SW480 (cell line): Measurements from ENCODE around the gene ATP6V1A.
A peak's percentile ranks its signal among the peaks of the same experiment; 100 is the strongest.

Experiments
- DNase-seq: peaks from one replicate; pipeline ENCODE4 v3.0.0-alpha.2; 2016; ENCODE audit warnings: low spot score

ATP6V1A gene

GRCh38 chr3:113746548-113747282 lies at the start of gene ATP6V1A:
Gene ATP6V1A (plus strand): TSS chr3:113747035. CDS start chr3:113778754, 31,719 bp downstream.
- peak; percentile 95 for DNase-seq

- peak; percentile 30 for DNase-seq
Observed at GRCh38 chr3:113697500-113698090, 49.2 kb upstream of the ATP6V1A start.

- DNase-seq: no peak
Observed at GRCh38 chr3:113698213-113698742, 48.6 kb upstream of the ATP6V1A start.

- no peak for DNase-seq
Observed at GRCh38 chr3:113698956-113699355, 47.9 kb upstream of the ATP6V1A start.

GRCh38 chr3:113707835-113708234 lies 39.0 kb upstream of the ATP6V1A start:
- DNase-seq: no peak

- DNase-seq: peak; percentile 20
Observed at GRCh38 chr3:113712129-113712528, 34.7 kb upstream of the ATP6V1A start.

- DNase-seq: no peak
Observed at GRCh38 chr3:113714702-113715101, 32.1 kb upstream of the ATP6V1A start.

GRCh38 chr3:113717308-113717707 lies 29.5 kb upstream of the ATP6V1A start:
- no peak for DNase-seq

- no peak for DNase-seq
Observed at GRCh38 chr3:113717818-113718217, 29.0 kb upstream of the ATP6V1A start.

GRCh38 chr3:113719294-113719693 lies 27.5 kb upstream of the ATP6V1A start:
- no peak for DNase-seq

GRCh38 chr3:113719758-113720157 lies 27.1 kb upstream of the ATP6V1A start:
- no peak for DNase-seq

GRCh38 chr3:113721636-113722035 lies 25.2 kb upstream of the ATP6V1A start:
- no peak for DNase-seq

- DNase-seq: no peak
Observed at GRCh38 chr3:113728661-113729060, 18.2 kb upstream of the ATP6V1A start.

- DNase-seq: no peak
Observed at GRCh38 chr3:113730550-113730949, 16.3 kb upstream of the ATP6V1A start.

- DNase-seq: no peak
Observed at GRCh38 chr3:113731694-113732093, 15.1 kb upstream of the ATP6V1A start.

GRCh38 chr3:113736548-113737089 lies 10.2 kb upstream of the ATP6V1A start:
- DNase-seq: peak; percentile 55

- DNase-seq: no peak
Observed at GRCh38 chr3:113741086-113741485, 5.7 kb upstream of the ATP6V1A start.

- no peak for DNase-seq
Observed at GRCh38 chr3:113741620-113742019, 5.2 kb upstream of the ATP6V1A start.

GRCh38 chr3:113743006-113743630 lies 3.7 kb upstream of the ATP6V1A start:
- no peak for DNase-seq

GRCh38 chr3:113744941-113745755 lies 1.7 kb upstream of the ATP6V1A start:
- peak; percentile 93 for DNase-seq

- DNase-seq: peak; percentile 90
Observed at GRCh38 chr3:113745756-113746547, 883 bp upstream of the ATP6V1A start, which contains the start of gene NAA50. Gene NAA50 (minus strand): TSS chr3:113746249. CDS start chr3:113745949, 300 bp downstream.
